HEK293 (cell line): ENCODE results near the gene AKT3.

ENCODE experiments used
- CTCF ChIA-PET: fragments of 350-600 bp; formaldehyde crosslinking; extraction: SDS; loops from one replicate; lab custom pipeline; 2021; ENCODE audit warnings: antibody characterized with exemption; lab: Yijun Ruan, JAX
- POLR2A ChIA-PET: fragments of 300-600 bp; formaldehyde crosslinking; extraction: SDS; loops from one replicate; lab custom pipeline; 2020; ENCODE audit warnings: antibody characterized with exemption, inconsistent platforms; lab: Yijun Ruan, JAX
- H3K27ac ChIP-seq: fragments of 200-500 bp; sonication (Bioruptor generic); 2 replicates; pipeline ENCODE4 v1.5.1; 2014; ENCODE audit warnings: low read depth, low read length, control low read depth, inconsistent platforms; ENCODE audit errors: extremely low read depth
- H3K36me3 ChIP-seq, 2 experiments: fragments of 200-500 bp in 1 of 2; sonication (Bioruptor generic) in 1 of 2; 1 replicate in 1 of 2; 2 replicates in 1 of 2; pipeline ENCODE4 v1.5.1; 2014 to 2017; ENCODE audit warnings: inconsistent platforms in 2 of 2, low read length in 2 of 2; ENCODE audit not compliant: control insufficient read depth in 2 of 2, insufficient read depth in 1 of 2
- H3K4me1 ChIP-seq: fragments of 200-500 bp; sonication (Bioruptor generic); 2 replicates; pipeline ENCODE4 v1.5.1; 2014; ENCODE audit warnings: mild to moderate bottlenecking, low read length, inconsistent platforms; ENCODE audit not compliant: control insufficient read depth, insufficient read depth
- H3K4me3 ChIP-seq: 2 replicates; pipeline ENCODE4 v1.5.1; 2011; ENCODE audit warnings: low read depth, mild to moderate bottlenecking, control low read depth, low read length, moderate library complexity
- H3K9me3 ChIP-seq: fragments of 200-500 bp; sonication (Bioruptor generic); 2 replicates; pipeline ENCODE4 v1.5.1; 2014; ENCODE audit warnings: low read depth, low read length, inconsistent platforms; ENCODE audit not compliant: control insufficient read depth, insufficient read depth
- GLIS1 ChIP-seq: fragments of 450-650 bp; formaldehyde crosslinking; IDR thresholded peaks from 2 replicates; pipeline ENCODE4 v1.5.1; 2016; ENCODE audit warnings: missing biosample characterization, missing genetic modification characterization
- REPIN1 ChIP-seq: fragments of 450-650 bp; formaldehyde crosslinking; IDR thresholded peaks from 2 replicates; pipeline ENCODE4 v1.5.1; 2017; ENCODE audit warnings: missing biosample characterization, missing genetic modification characterization, low read depth
- SALL2 ChIP-seq: fragments of 450-650 bp; formaldehyde crosslinking; IDR thresholded peaks from 2 replicates; pipeline ENCODE4 v1.5.0; 2017; ENCODE audit warnings: missing biosample characterization, mild to moderate bottlenecking, missing genetic modification characterization, borderline replicate concordance
- ZBTB1 ChIP-seq: fragments of 450-650 bp; formaldehyde crosslinking; IDR thresholded peaks from 2 replicates; pipeline ENCODE4 v1.5.1; 2016; ENCODE audit warnings: missing biosample characterization, missing genetic modification characterization
- ZBTB7A ChIP-seq: fragments of 450-650 bp; formaldehyde crosslinking; IDR thresholded peaks from 2 replicates; pipeline ENCODE4 v1.5.1; 2016; ENCODE audit warnings: low read depth, missing biosample characterization, missing genetic modification characterization
- ZFP3 ChIP-seq: fragments of 450-650 bp; formaldehyde crosslinking; IDR thresholded peaks from 2 replicates; pipeline ENCODE4 v1.5.1; 2016; ENCODE audit warnings: low read depth, missing biosample characterization, missing genetic modification characterization
- ZFP41 ChIP-seq: fragments of 450-650 bp; formaldehyde crosslinking; IDR thresholded peaks from 2 replicates; pipeline ENCODE4 v1.5.1; 2016; ENCODE audit warnings: missing biosample characterization, missing genetic modification characterization, borderline replicate concordance
- ZNF174 ChIP-seq: fragments of 450-650 bp; formaldehyde crosslinking; IDR thresholded peaks from 2 replicates; pipeline ENCODE4 v1.5.0; 2017; ENCODE audit warnings: missing biosample characterization, mild to moderate bottlenecking, missing genetic modification characterization
- ZNF324 ChIP-seq: fragments of 450-650 bp; formaldehyde crosslinking; IDR thresholded peaks from 2 replicates; pipeline ENCODE4 v1.5.1; 2016; ENCODE audit warnings: missing biosample characterization, missing genetic modification characterization
- ZNF473 ChIP-seq: fragments of 450-650 bp; formaldehyde crosslinking; IDR thresholded peaks from 2 replicates; pipeline ENCODE4 v1.5.1; 2017; ENCODE audit warnings: missing biosample characterization, missing genetic modification characterization
- ZNF518A ChIP-seq: fragments of 450-650 bp; formaldehyde crosslinking; conservative IDR thresholded peaks from 2 replicates; pipeline ENCODE4 v1.5.1; 2016; ENCODE audit warnings: low read depth, missing biosample characterization, missing genetic modification characterization
- ZNF521 ChIP-seq: fragments of 450-650 bp; formaldehyde crosslinking; IDR thresholded peaks from 2 replicates; pipeline ENCODE4 v1.5.1; 2017; ENCODE audit warnings: missing biosample characterization, mild to moderate bottlenecking, missing genetic modification characterization
- ZNF560 ChIP-seq: fragments of 450-650 bp; formaldehyde crosslinking; IDR thresholded peaks from 2 replicates; pipeline ENCODE4 v1.5.1; 2017; ENCODE audit warnings: missing biosample characterization, missing genetic modification characterization, borderline replicate concordance
- ZNF626 ChIP-seq: fragments of 450-650 bp; sonication (Bioruptor Pico); formaldehyde crosslinking; IDR thresholded peaks from 2 replicates; pipeline ENCODE4 v1.5.1; 2018; ENCODE audit warnings: missing biosample characterization, missing genetic modification characterization, inconsistent platforms
- ZNF629 ChIP-seq: fragments of 450-650 bp; formaldehyde crosslinking; IDR thresholded peaks from 2 replicates; pipeline ENCODE4 v1.5.1; 2017; ENCODE audit warnings: missing biosample characterization, missing genetic modification characterization
- ZNF701 ChIP-seq: fragments of 450-650 bp; formaldehyde crosslinking; IDR thresholded peaks from 2 replicates; pipeline ENCODE4 v1.5.1; 2016; ENCODE audit warnings: missing biosample characterization, missing genetic modification characterization
- TF ChIP-seq, protein P1 (sequence below): fragments of 450-650 bp; formaldehyde crosslinking; IDR thresholded peaks from 2 replicates; pipeline ENCODE4 v1.5.1; 2017; ENCODE audit warnings: missing biosample characterization, missing genetic modification characterization
- TF ChIP-seq, protein P2 (sequence below): fragments of 450-650 bp; formaldehyde crosslinking; IDR thresholded peaks from 2 replicates; pipeline ENCODE4 v1.5.0; 2017; ENCODE audit warnings: missing biosample characterization, missing genetic modification characterization, borderline replicate concordance
- TF ChIP-seq, protein P3 (sequence below): fragments of 450-650 bp; formaldehyde crosslinking; IDR thresholded peaks from 2 replicates; pipeline ENCODE4 v1.5.1; 2016; ENCODE audit warnings: missing biosample characterization, missing genetic modification characterization

Gene AKT3

DNA sequence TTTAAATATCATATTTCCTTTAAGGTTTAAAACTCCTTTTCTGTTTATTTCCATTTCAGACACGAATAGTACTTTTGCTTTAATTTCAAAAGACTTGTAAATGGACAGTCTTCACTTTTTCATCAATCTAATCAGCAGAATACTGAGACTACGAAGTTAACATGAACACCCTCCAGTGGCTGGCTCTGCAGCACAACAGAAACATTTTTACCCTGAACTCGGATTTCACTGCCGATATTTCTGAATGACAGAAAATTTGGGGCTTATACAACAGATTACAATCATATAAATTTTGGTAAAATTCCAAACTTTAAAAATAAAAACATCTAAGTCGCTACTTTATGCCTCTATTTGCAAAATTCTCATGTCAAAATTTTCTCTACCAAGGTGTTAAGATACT, 86.2 kb downstream of the AKT3 start:
- TF ChIP-seq, protein P1, sequence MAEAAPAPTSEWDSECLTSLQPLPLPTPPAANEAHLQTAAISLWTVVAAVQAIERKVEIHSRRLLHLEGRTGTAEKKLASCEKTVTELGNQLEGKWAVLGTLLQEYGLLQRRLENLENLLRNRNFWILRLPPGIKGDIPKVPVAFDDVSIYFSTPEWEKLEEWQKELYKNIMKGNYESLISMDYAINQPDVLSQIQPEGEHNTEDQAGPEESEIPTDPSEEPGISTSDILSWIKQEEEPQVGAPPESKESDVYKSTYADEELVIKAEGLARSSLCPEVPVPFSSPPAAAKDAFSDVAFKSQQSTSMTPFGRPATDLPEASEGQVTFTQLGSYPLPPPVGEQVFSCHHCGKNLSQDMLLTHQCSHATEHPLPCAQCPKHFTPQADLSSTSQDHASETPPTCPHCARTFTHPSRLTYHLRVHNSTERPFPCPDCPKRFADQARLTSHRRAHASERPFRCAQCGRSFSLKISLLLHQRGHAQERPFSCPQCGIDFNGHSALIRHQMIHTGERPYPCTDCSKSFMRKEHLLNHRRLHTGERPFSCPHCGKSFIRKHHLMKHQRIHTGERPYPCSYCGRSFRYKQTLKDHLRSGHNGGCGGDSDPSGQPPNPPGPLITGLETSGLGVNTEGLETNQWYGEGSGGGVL (tag by site-specific recombination) = no peak
- no peak for TF ChIP-seq ZNF518A (tag by site-specific recombination)
- TF ChIP-seq ZNF324 (tag by site-specific recombination) = no peak
- TF ChIP-seq ZNF629 (tag by site-specific recombination) = no peak
- H3K4me3 ChIP-seq = no peak overlapping the region
- ChIA-PET POLR2A (no interaction called here), CTCF (interaction anchor here (0.7 to 1.4 kb wide), 2 partner anchors 15 to 535 kb away, joined by 4 to 11 read pairs; no protein-coding TSS in a partner anchor)
- no peaks in the 10 kb centered on the region for H3K36me3 ChIP-seq
- H3K27ac ChIP-seq = no peak overlapping the region
- H3K9me3 ChIP-seq = no peaks in the 10 kb centered on the region
- no peaks in the 10 kb centered on the region for H3K4me1 ChIP-seq

DNA sequence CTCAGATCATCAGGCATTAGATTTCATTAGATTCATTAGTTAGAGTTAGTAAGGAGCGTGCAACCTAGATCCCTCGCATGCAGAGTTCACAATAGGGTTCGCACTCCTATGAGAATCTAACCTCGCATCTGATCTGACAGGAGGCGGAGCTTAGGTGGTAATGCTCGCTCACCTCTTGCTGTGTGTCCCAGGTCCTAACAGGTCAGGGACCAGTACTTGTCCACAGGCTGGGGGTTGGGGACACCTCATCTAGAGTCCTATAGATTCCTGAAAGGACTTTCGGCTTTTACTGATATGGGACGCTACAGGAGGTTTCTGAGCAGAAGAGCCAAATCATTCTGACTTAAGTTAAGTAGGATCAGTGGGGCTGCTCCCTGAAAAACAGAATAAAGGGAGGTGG, 91.4 kb downstream of the AKT3 start:
- ChIA-PET CTCF (interaction anchor here (0.7 to 3.3 kb wide), 4 partner anchors 8 to 282 kb away, joined by 3 to 22 read pairs (median 4); no protein-coding TSS in a partner anchor), POLR2A (no interaction called here)
- Histone ChIP-seq H3K27ac (no peak overlapping the region), H3K36me3 (no peaks in the 10 kb centered on the region), H3K4me1 (peaks cover 6% of the 10 kb centered on the region; the same call in 1 of the 2 replicates), H3K4me3 (no peak overlapping the region), H3K9me3 (no peaks in the 10 kb centered on the region)
- no peak for TF ChIP-seq ZNF473 (tag by site-specific recombination)
- TF ChIP-seq REPIN1 = no peak
- TF ChIP-seq ZFP3 (tag by site-specific recombination) = no peak
- no peak for TF ChIP-seq ZNF174 (tag by site-specific recombination)
- TF ChIP-seq SALL2 (tag by site-specific recombination) = no peak
- TF ChIP-seq ZBTB7A = no peak
- TF ChIP-seq GLIS1 (tag by site-specific recombination) = no peak
- no peak for TF ChIP-seq ZNF701
- TF ChIP-seq ZFP41 = no peak
- no peak for TF ChIP-seq ZNF560 (tag by site-specific recombination)
- no peak for TF ChIP-seq ZBTB1 (tag by site-specific recombination)
- no peak for TF ChIP-seq ZNF324 (tag by site-specific recombination)
- TF ChIP-seq ZNF521 (tag by site-specific recombination) = no peak
- TF ChIP-seq, protein P2, sequence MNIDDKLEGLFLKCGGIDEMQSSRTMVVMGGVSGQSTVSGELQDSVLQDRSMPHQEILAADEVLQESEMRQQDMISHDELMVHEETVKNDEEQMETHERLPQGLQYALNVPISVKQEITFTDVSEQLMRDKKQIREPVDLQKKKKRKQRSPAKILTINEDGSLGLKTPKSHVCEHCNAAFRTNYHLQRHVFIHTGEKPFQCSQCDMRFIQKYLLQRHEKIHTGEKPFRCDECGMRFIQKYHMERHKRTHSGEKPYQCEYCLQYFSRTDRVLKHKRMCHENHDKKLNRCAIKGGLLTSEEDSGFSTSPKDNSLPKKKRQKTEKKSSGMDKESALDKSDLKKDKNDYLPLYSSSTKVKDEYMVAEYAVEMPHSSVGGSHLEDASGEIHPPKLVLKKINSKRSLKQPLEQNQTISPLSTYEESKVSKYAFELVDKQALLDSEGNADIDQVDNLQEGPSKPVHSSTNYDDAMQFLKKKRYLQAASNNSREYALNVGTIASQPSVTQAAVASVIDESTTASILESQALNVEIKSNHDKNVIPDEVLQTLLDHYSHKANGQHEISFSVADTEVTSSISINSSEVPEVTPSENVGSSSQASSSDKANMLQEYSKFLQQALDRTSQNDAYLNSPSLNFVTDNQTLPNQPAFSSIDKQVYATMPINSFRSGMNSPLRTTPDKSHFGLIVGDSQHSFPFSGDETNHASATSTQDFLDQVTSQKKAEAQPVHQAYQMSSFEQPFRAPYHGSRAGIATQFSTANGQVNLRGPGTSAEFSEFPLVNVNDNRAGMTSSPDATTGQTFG (tag by site-specific recombination) = no peak
- TF ChIP-seq, protein P3, sequence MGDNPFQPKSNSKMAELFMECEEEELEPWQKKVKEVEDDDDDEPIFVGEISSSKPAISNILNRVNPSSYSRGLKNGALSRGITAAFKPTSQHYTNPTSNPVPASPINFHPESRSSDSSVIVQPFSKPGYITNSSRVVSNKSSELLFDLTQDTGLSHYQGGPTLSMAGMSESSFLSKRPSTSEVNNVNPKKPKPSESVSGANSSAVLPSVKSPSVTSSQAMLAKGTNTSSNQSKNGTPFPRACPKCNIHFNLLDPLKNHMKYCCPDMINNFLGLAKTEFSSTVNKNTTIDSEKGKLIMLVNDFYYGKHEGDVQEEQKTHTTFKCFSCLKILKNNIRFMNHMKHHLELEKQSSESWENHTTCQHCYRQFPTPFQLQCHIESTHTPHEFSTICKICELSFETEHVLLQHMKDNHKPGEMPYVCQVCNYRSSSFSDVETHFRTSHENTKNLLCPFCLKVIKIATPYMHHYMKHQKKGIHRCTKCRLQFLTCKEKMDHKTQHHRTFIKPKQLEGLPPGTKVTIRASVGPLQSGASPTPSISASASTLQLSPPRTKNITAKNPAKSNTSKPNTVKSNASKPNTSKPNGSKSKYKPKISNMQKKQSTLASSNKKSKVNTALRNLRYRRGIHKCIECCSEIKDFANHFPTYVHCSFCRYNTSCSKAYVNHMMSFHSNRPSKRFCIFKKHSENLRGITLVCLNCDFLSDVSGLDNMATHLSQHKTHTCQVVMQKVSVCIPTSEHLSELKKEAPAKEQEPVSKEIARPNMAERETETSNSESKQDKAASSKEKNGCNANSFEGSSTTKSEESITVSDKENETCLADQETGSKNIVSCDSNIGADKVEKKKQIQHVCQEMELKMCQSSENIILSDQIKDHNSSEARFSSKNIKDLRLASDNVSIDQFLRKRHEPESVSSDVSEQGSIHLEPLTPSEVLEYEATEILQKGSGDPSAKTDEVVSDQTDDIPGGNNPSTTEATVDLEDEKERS = no peak
- TF ChIP-seq ZNF626 (tag by site-specific recombination) = no peak
